Endothelial cell of umbilical vein (primary cell): ENCODE measurements around the gene POLG. TPM values are rescaled to one million over a fixed set of nuclear protein-coding genes. Genes with fewer than 3 reads are reported as not detected.

Experiments used
- BruUV-seq: library from RNA; stranded (reverse); fragments of 400-500 nt; replicated peaks from 2 replicates; lab custom pipeline; 2021; lab: Mats Ljungman, UMichigan
- CTCF ChIA-PET: fragments of 300-600, 350-600 bp; sonication (Branson Sonifier 250); formaldehyde crosslinking; loops from one replicate; lab custom pipeline; 2021; ENCODE audit warnings: antibody characterized with exemption, inconsistent platforms; lab: Charles Lee
- POLR2A ChIA-PET: fragments of 300-600, 350-600 bp; sonication (Branson Sonifier 250); formaldehyde crosslinking; loops from one replicate; lab custom pipeline; 2021; ENCODE audit warnings: antibody characterized with exemption, inconsistent platforms; lab: Charles Lee
- DNase-seq: peaks from one replicate; pipeline ENCODE4 v3.0.0-alpha.2; 2011; ENCODE audit warnings: low read depth, low spot score
- FAIRE-seq: peaks from 2 replicates; lab custom pipeline; 2011; peaks lifted over from hg19 to GRCh38; lab: Jason Lieb, UNC
- H2AFZ ChIP-seq: 2 replicates; pipeline ENCODE4 v1.6.0; 2012; ENCODE audit warnings: low read depth, low read length, control low read depth, inconsistent platforms
- H3K27ac ChIP-seq: 2 replicates; pipeline ENCODE4 v1.5.1; 2011; ENCODE audit warnings: low read depth, mild to moderate bottlenecking, control low read depth, low read length, moderate library complexity; ENCODE audit not compliant: insufficient read depth
- H3K27me3 ChIP-seq, 2 experiments: 2 replicates each; pipeline versions ENCODE4 v1.6.0 to v1.6.1; 2011; ENCODE audit warnings: low read length in 2 of 2, mixed read lengths in 1 of 2; ENCODE audit not compliant: control insufficient read depth in 2 of 2, insufficient read depth in 2 of 2
- H3K36me3 ChIP-seq, 2 experiments: 2 replicates in 1 of 2; 3 replicates in 1 of 2; pipeline ENCODE4 v1.5.1; 2011; ENCODE audit warnings: low read length in 2 of 2, mild to moderate bottlenecking in 1 of 2, moderate library complexity in 1 of 2; ENCODE audit not compliant: control insufficient read depth in 2 of 2, insufficient read depth in 2 of 2; ENCODE audit errors: extremely low read depth in 1 of 2
- H3K4me1 ChIP-seq: 3 replicates; pipeline ENCODE4 v1.5.1; 2011; ENCODE audit warnings: mild to moderate bottlenecking, low read length; ENCODE audit not compliant: control insufficient read depth, insufficient read depth; ENCODE audit errors: extremely low read depth
- H3K4me2 ChIP-seq: 2 replicates; pipeline ENCODE4 v1.6.1; 2011; ENCODE audit warnings: low read length, control low read depth, mixed read lengths; ENCODE audit not compliant: insufficient read depth
- H3K4me3 ChIP-seq, 3 experiments: fragments of 200-600 bp in 1 of 3; sonication (generic), shearing (Covaris generic) in 1 of 3; replicated peaks in 1 of 3; 2 replicates each; pipeline ENCODE4 v1.5.1; 2011 to 2016; ENCODE audit warnings: control low read depth in 3 of 3, low read length in 3 of 3, mild to moderate bottlenecking in 2 of 3, inconsistent platforms in 1 of 3, low read depth in 1 of 3, moderate library complexity in 1 of 3; ENCODE audit not compliant: insufficient read depth in 1 of 3
- H3K79me2 ChIP-seq: 2 replicates; pipeline ENCODE4 v1.6.0; 2012; ENCODE audit warnings: low read length, inconsistent platforms; ENCODE audit not compliant: control insufficient read depth, insufficient read depth
- H3K9ac ChIP-seq: replicated peaks from 2 replicates; pipeline ENCODE3; 2011; ENCODE audit warnings: low read length, control low read depth; ENCODE audit not compliant: insufficient read depth; ENCODE audit errors: extremely low read depth
- H3K9me1 ChIP-seq: replicated peaks from 3 replicates; pipeline ENCODE4 v1.6.0; 2011; ENCODE audit warnings: mild to moderate bottlenecking, low read length; ENCODE audit not compliant: control insufficient read depth, insufficient read depth; ENCODE audit errors: extremely low read depth
- H3K9me3 ChIP-seq: replicated peaks from 2 replicates; pipeline ENCODE4 v1.5.1; 2012; ENCODE audit warnings: low read length, inconsistent platforms; ENCODE audit not compliant: control insufficient read depth, insufficient read depth
- H4K20me1 ChIP-seq: replicated peaks from 2 replicates; pipeline ENCODE3; 2011; ENCODE audit warnings: mild to moderate bottlenecking, low read length; ENCODE audit not compliant: control insufficient read depth, insufficient read depth; ENCODE audit errors: extremely low read depth
- EZH2 ChIP-seq: IDR thresholded peaks from 2 replicates; pipeline ENCODE4 v1.6.1; 2012; ENCODE audit warnings: borderline replicate concordance, low read depth, mild to moderate bottlenecking, moderate library complexity, low read length, inconsistent platforms; ENCODE audit not compliant: severe bottlenecking
- FOS ChIP-seq: IDR thresholded peaks from 2 replicates; pipeline ENCODE4 v1.6.1; 2011; ENCODE audit warnings: mild to moderate bottlenecking, low read length, moderate library complexity, borderline replicate concordance; ENCODE audit not compliant: insufficient read depth
- GATA2 ChIP-seq: IDR thresholded peaks from 2 replicates; pipeline ENCODE4 v1.7.0; 2011; ENCODE audit warnings: low read depth, mild to moderate bottlenecking, moderate library complexity, mixed read lengths, low read length; ENCODE audit not compliant: insufficient read length, insufficient read depth
- JUN ChIP-seq: IDR thresholded peaks from 2 replicates; pipeline ENCODE4 v1.6.1; 2011; ENCODE audit warnings: borderline replicate concordance, low read depth; ENCODE audit not compliant: insufficient read length, insufficient read depth
- MAX ChIP-seq: IDR thresholded peaks from 2 replicates; pipeline ENCODE4 v1.6.1; 2011; ENCODE audit not compliant: insufficient read depth, insufficient read length
- MYC ChIP-seq: IDR thresholded peaks from one replicate; pipeline ENCODE4 v1.6.1; 2011; ENCODE audit warnings: mild to moderate bottlenecking, low read depth, low read length
- POLR2A ChIP-seq: IDR thresholded peaks from 2 replicates; pipeline ENCODE4 v1.6.1; 2012; ENCODE audit warnings: low read depth, mild to moderate bottlenecking, control low read depth, low read length
- POLR2AphosphoS5 ChIP-seq: IDR thresholded peaks from 2 replicates; pipeline ENCODE4 v1.6.1; 2012; ENCODE audit warnings: low read depth, mild to moderate bottlenecking, control low read depth, low read length, moderate library complexity; ENCODE audit not compliant: insufficient read depth
- dilution Hi-C: fragments of 300-500 bp; cut with MboI; formaldehyde crosslinking; loops from one replicate; pipeline ENCODE4 v1.15.0; 2019; ENCODE audit warnings: low sequenced_read_pairs; ENCODE audit not compliant: extremely low pct_ligation_motif_present
- intact Hi-C: fragments of 100-400 bp; cut with micrococcal nuclease; formaldehyde crosslinking; loops from one replicate; pipeline ENCODE4 v1.10.0; 2022
- polyA plus RNA-seq, 4 experiments: library from polyadenylated mRNA; depleted of rRNA in 3 of 4; stranded (reverse) in 3 of 4; unstranded in 1 of 4; fragments of >200 nt; gene quantifications; 2 replicates each; pipeline versions ENCODE4 v1.2.1 to v1.2.3, GENCODE V29; 2011 to 2012; ENCODE audit warnings: missing spikeins in 1 of 4
- total RNA-seq: library from RNA; stranded (reverse); gene quantifications from 2 replicates; pipeline ENCODE4 v1.2.3, GENCODE V29; 2021
- TF ChIP-seq, protein P1 (sequence below), 2 donors: IDR thresholded peaks; 1 replicate in 1 of 2; 2 replicates in 1 of 2; pipeline ENCODE4 v1.5.1; 2011; ENCODE audit warnings: low read length in 2 of 2, mild to moderate bottlenecking in 2 of 2, moderate library complexity in 2 of 2, control low read depth in 1 of 2, inconsistent platforms in 1 of 2, low read depth in 1 of 2; ENCODE audit not compliant: insufficient read depth in 1 of 2; ENCODE audit errors: extremely low read depth in 1 of 2

POLG gene
- total and polyA plus RNA-seq, 2 donors (not counting 3 experiments of a cell fraction or from before 2014, with no cell fraction given): 36.6 to 77.7 TPM

GRCh38 chr15:89368566-89369223 lies 34.1 kb upstream of the POLG start:
- FAIRE-seq: no peak
- H3K36me3 ChIP-seq: no peaks in the 10 kb centered on the region
- H4K20me1 ChIP-seq: no peaks in the 10 kb centered on the region
- H3K27ac ChIP-seq: no peak overlapping the region
- ChIA-PET POLR2A (no interaction called here), CTCF (interaction anchor here (1.6 to 2.9 kb wide), 2 partner anchors 10 to 12 kb away, joined by 4 to 26 read pairs; no protein-coding TSS in a partner anchor)
- H3K9me1 ChIP-seq: no peaks in the 10 kb centered on the region
- no peak for DNase-seq
- H2AFZ ChIP-seq: no peak overlapping the region
- H3K9ac ChIP-seq: no peak overlapping the region
- no peaks in the 10 kb centered on the region for H3K9me3 ChIP-seq
- H3K27me3 ChIP-seq: peaks cover 90 to 98% of the 10 kb centered on the region in 2 experiments
- H3K4me3 ChIP-seq: no peak overlapping the region
- dilution Hi-C loops (no loop called here), intact Hi-C loops (no loop called here)
- H3K79me2 ChIP-seq: no peaks in the 10 kb centered on the region
- BruUV-seq: no TSS peak
- H3K4me2 ChIP-seq: no peak overlapping the region
- no peaks in the 10 kb centered on the region for H3K4me1 ChIP-seq
- no peak for TF ChIP-seq EZH2
- no peak for TF ChIP-seq POLR2AphosphoS5
- no peak for TF ChIP-seq FOS
- TF ChIP-seq MYC: no peak
- no peak for TF ChIP-seq JUN
- no peak for TF ChIP-seq MAX
- no peak for TF ChIP-seq POLR2A
- no peak for TF ChIP-seq GATA2
- TF ChIP-seq, protein P1, sequence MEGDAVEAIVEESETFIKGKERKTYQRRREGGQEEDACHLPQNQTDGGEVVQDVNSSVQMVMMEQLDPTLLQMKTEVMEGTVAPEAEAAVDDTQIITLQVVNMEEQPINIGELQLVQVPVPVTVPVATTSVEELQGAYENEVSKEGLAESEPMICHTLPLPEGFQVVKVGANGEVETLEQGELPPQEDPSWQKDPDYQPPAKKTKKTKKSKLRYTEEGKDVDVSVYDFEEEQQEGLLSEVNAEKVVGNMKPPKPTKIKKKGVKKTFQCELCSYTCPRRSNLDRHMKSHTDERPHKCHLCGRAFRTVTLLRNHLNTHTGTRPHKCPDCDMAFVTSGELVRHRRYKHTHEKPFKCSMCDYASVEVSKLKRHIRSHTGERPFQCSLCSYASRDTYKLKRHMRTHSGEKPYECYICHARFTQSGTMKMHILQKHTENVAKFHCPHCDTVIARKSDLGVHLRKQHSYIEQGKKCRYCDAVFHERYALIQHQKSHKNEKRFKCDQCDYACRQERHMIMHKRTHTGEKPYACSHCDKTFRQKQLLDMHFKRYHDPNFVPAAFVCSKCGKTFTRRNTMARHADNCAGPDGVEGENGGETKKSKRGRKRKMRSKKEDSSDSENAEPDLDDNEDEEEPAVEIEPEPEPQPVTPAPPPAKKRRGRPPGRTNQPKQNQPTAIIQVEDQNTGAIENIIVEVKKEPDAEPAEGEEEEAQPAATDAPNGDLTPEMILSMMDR (IDR thresholded peaks at IDR 0.05; ENCODE audit: extremely low read depth in 1 of 2, insufficient read depth in 1 of 2, low read depth in 1 of 2, low read length in 2 of 2): no peak
